ENCODE data around the gene PNISR.

The PNISR gene

DNA sequence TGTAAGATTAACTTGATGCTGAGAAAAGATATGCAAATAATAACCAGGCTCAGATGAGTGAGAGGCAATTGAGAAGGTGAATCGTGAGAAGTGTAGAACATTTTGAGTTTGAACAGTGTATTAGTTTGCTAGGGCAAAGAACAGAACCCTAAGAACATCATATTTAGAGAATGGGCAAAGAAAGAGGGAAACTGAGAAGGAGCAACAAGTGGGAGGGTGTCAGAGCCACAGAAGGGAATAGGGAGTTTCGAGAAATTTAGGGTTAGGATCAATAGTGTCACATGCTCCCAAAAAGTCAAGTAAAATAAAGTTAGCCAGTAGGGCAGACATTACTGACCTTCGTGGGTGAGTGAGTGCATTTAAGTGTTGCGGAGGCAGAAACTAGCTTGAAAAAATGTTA lies 70.1 kb downstream of the PNISR start:
- H3F3A ChIP-seq (ENCODE audit: low read depth): no peaks in the 10 kb centered on the region
- TF ChIP-seq, protein P1, sequence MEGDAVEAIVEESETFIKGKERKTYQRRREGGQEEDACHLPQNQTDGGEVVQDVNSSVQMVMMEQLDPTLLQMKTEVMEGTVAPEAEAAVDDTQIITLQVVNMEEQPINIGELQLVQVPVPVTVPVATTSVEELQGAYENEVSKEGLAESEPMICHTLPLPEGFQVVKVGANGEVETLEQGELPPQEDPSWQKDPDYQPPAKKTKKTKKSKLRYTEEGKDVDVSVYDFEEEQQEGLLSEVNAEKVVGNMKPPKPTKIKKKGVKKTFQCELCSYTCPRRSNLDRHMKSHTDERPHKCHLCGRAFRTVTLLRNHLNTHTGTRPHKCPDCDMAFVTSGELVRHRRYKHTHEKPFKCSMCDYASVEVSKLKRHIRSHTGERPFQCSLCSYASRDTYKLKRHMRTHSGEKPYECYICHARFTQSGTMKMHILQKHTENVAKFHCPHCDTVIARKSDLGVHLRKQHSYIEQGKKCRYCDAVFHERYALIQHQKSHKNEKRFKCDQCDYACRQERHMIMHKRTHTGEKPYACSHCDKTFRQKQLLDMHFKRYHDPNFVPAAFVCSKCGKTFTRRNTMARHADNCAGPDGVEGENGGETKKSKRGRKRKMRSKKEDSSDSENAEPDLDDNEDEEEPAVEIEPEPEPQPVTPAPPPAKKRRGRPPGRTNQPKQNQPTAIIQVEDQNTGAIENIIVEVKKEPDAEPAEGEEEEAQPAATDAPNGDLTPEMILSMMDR (conservative IDR thresholded peaks at IDR 0.05; ENCODE audit: low read length): no peak
- TF ChIP-seq EZH2phosphoT487 (IDR thresholded peaks at IDR 0.05; ENCODE audit: borderline replicate concordance): no peak

DNA sequence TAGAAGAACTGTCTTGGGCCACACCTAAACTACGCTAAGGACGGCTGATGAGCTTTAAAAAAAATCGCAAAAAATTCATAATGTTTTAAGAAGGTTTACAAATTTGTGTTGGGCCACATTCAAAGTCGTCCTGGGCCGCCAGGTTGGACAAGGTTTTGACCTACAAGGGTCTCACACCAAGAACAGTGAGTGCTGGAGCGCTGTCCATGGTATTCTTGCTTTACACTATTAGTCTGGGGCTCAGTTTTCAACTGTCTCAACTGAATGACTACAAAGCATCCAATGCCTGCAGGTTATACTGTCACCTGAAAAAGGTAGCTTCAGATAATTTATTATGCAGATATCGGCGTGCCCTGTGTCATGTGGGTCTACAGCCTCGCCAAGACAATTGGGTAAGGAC lies 72.0 kb downstream of the PNISR start:
- no peak for TF ChIP-seq EZH2phosphoT487 (IDR thresholded peaks at IDR 0.05; ENCODE audit: borderline replicate concordance)
- TF ChIP-seq, protein P1 (conservative IDR thresholded peaks at IDR 0.05; ENCODE audit: low read length): no peak
- H3K9me3 ChIP-seq (ENCODE audit: insufficient read depth, low read depth, low read length): no peaks in the 10 kb centered on the region
- H3K9me2 ChIP-seq (replicated peaks; ENCODE audit: low read depth, low read length): no peaks in the 10 kb centered on the region
- H3F3A ChIP-seq (ENCODE audit: low read depth): no peaks in the 10 kb centered on the region
- H3K4me3 ChIP-seq (ENCODE audit: low read length, poor library complexity, severe bottlenecking): no peak overlapping the region
- no peaks in the 10 kb centered on the region for H3K79me2 ChIP-seq (ENCODE audit: insufficient read depth, low read length)
- no peak overlapping the region for H2AFZ ChIP-seq (ENCODE audit: low read length)
- H3K4me1 ChIP-seq (ENCODE audit: insufficient read depth, low read length, poor library complexity, severe bottlenecking): no peaks in the 10 kb centered on the region
- no peak overlapping the region for H3K9ac ChIP-seq (ENCODE audit: low read depth, low read length, poor library complexity, severe bottlenecking)
- no peaks in the 10 kb centered on the region for H4K20me1 ChIP-seq (ENCODE audit: insufficient read depth, low read length, poor library complexity, severe bottlenecking)
- no peaks in the 10 kb centered on the region for H3K27me3 ChIP-seq (ENCODE audit: insufficient read depth, low read length, poor library complexity, severe bottlenecking)
- H3K4me2 ChIP-seq (ENCODE audit: low read depth, low read length, poor library complexity, severe bottlenecking): no peak overlapping the region
- H3K36me3 ChIP-seq (ENCODE audit: insufficient read depth, low read length): no peaks in the 10 kb centered on the region

More for the DNA sequence above, 70.1 kb downstream of the PNISR start:
- no peaks in the 10 kb centered on the region for H3K9me3 ChIP-seq (ENCODE audit: insufficient read depth, low read depth, low read length)
- H3K36me3 ChIP-seq (ENCODE audit: insufficient read depth, low read length): no peaks in the 10 kb centered on the region
- H3K4me3 ChIP-seq (ENCODE audit: low read length, poor library complexity, severe bottlenecking): no peak overlapping the region
- no peaks in the 10 kb centered on the region for H3K9me2 ChIP-seq (replicated peaks; ENCODE audit: low read depth, low read length)
- no peak overlapping the region for H3K4me2 ChIP-seq (ENCODE audit: low read depth, low read length, poor library complexity, severe bottlenecking)
- no peaks in the 10 kb centered on the region for H3K79me2 ChIP-seq (ENCODE audit: insufficient read depth, low read length)
- H3K9ac ChIP-seq (ENCODE audit: low read depth, low read length, poor library complexity, severe bottlenecking): no peak overlapping the region
- H3K27me3 ChIP-seq (ENCODE audit: insufficient read depth, low read length, poor library complexity, severe bottlenecking): no peaks in the 10 kb centered on the region
- no peaks in the 10 kb centered on the region for H3K4me1 ChIP-seq (ENCODE audit: insufficient read depth, low read length, poor library complexity, severe bottlenecking)
- H2AFZ ChIP-seq (ENCODE audit: low read length): no peak overlapping the region
- H4K20me1 ChIP-seq (ENCODE audit: insufficient read depth, low read length, poor library complexity, severe bottlenecking): no peaks in the 10 kb centered on the region

DNA sequence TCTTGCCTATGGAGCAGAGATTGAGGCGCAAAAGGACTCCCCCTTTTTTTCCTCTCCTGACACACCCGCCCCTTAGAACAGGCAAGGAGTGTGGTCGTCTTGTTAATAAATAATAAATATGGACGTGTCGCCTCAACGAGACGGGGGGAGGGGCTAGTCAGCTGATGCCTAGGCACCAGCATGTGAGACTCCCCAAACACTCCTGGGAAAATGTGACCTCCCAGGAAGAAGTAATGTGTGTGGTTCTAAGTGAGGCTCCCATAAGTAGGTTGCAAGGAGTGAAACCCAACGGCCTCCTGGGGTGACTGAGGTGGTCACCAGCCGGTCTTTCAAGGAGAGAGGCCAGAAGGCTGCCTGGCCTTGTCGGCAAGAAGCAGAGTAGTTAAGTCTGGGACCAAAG lies 74.5 kb downstream of the PNISR start:
- Histone ChIP-seq H3K4me2 (ENCODE audit: low read depth, low read length, poor library complexity, severe bottlenecking) (no peak overlapping the region), H3K27me3 (ENCODE audit: insufficient read depth, low read length, poor library complexity, severe bottlenecking) (no peaks in the 10 kb centered on the region), H2AFZ (ENCODE audit: low read length) (no peak overlapping the region)

More for the DNA sequence above, 74.5 kb downstream of the PNISR start:
- no peaks in the 10 kb centered on the region for H3K4me1 ChIP-seq (ENCODE audit: insufficient read depth, low read length, poor library complexity, severe bottlenecking)
- H3K9me3 ChIP-seq (ENCODE audit: insufficient read depth, low read depth, low read length): no peaks in the 10 kb centered on the region
- H3K79me2 ChIP-seq (ENCODE audit: insufficient read depth, low read length): no peaks in the 10 kb centered on the region
- no peaks in the 10 kb centered on the region for H3F3A ChIP-seq (ENCODE audit: low read depth)
- no peak overlapping the region for H3K9ac ChIP-seq (ENCODE audit: low read depth, low read length, poor library complexity, severe bottlenecking)
- H4K20me1 ChIP-seq (ENCODE audit: insufficient read depth, low read length, poor library complexity, severe bottlenecking): no peaks in the 10 kb centered on the region
- TF ChIP-seq, protein P1 (conservative IDR thresholded peaks at IDR 0.05; ENCODE audit: low read length): no peak
- TF ChIP-seq EZH2phosphoT487 (IDR thresholded peaks at IDR 0.05; ENCODE audit: borderline replicate concordance): no peak
- no peaks in the 10 kb centered on the region for H3K36me3 ChIP-seq (ENCODE audit: insufficient read depth, low read length)
- H3K9me2 ChIP-seq (replicated peaks; ENCODE audit: low read depth, low read length): no peaks in the 10 kb centered on the region
- no peak overlapping the region for H3K4me3 ChIP-seq (ENCODE audit: low read length, poor library complexity, severe bottlenecking)
